Mesodermal cell (in vitro differentiated cells): Measurements from ENCODE around the gene LSAMP.

Source experiments
- H3K27ac ChIP-seq: 2 replicates; pipeline ENCODE4 v1.7.0; 2013; ENCODE audit warnings: mild to moderate bottlenecking, low read depth, low read length, moderate library complexity; ENCODE audit not compliant: severe bottlenecking
- H3K36me3 ChIP-seq: 2 replicates; pipeline ENCODE4 v1.7.1; 2013; ENCODE audit warnings: mild to moderate bottlenecking, low read length, moderate library complexity; ENCODE audit not compliant: control insufficient read depth, insufficient read depth
- H3K4me1 ChIP-seq: one replicate; pipeline ENCODE4 v1.7.1; 2013; ENCODE audit warnings: mild to moderate bottlenecking, low read length; ENCODE audit not compliant: insufficient read depth, control insufficient read depth, poor library complexity, severe bottlenecking
- H3K4me3 ChIP-seq: 2 replicates; pipeline ENCODE4 v1.7.0; 2013; ENCODE audit warnings: low read length, control low read depth, mild to moderate bottlenecking; ENCODE audit not compliant: insufficient read depth, poor library complexity, severe bottlenecking; ENCODE audit errors: extremely low read depth
- H3K9me3 ChIP-seq: 2 replicates; pipeline ENCODE4 v1.7.1; 2013; ENCODE audit warnings: mild to moderate bottlenecking, low read length, moderate library complexity; ENCODE audit not compliant: control insufficient read depth
- WGBS, 2 experiments: methylation state at CpG; one replicate each; pipeline ENCODE4 v1.1.5; 2013; ENCODE audit warnings: missing lambda C conversion rate in 2 of 2; ENCODE audit not compliant: insufficient coverage in 2 of 2; 5-methylcytosine and 5-hydroxymethylcytosine counted together

The LSAMP gene

GRCh38 chr3:116039651-116039985 is 405.7 kb downstream of the LSAMP start:
- Histone ChIP-seq H3K36me3 (no peaks in the 10 kb centered on the region), H3K4me1 (no peaks in the 10 kb centered on the region), H3K9me3 (no peaks in the 10 kb centered on the region), H3K27ac (no peak overlapping the region), H3K4me3 (no peak overlapping the region)
- 80 to 96% methylated on average over 2 to 4 of the region's 4 CpGs for WGBS, 2 experiments

- Histone ChIP-seq H3K4me1 (no peaks in the 10 kb centered on the region), H3K36me3 (no peaks in the 10 kb centered on the region), H3K4me3 (no peak overlapping the region), H3K9me3 (no peaks in the 10 kb centered on the region), H3K27ac (no peak overlapping the region)
- WGBS, 2 experiments: no CpG with 5 or more reads among the region's 1 CpG
These were observed 406.2 kb downstream of the LSAMP start for GRCh38 chr3:116038968-116039650.

- WGBS, 2 experiments: 83 to 100% methylated on average over 1 to 2 of the region's 5 CpGs
- Histone ChIP-seq H3K36me3 (no peaks in the 10 kb centered on the region), H3K4me1 (no peaks in the 10 kb centered on the region), H3K4me3 (no peak overlapping the region), H3K27ac (no peak overlapping the region), H3K9me3 (no peaks in the 10 kb centered on the region)
These were observed 407.1 kb downstream of the LSAMP start for GRCh38 chr3:116037954-116038911.

GRCh38 chr3:116035429-116035828 is 409.9 kb downstream of the LSAMP start:
- no peaks in the 10 kb centered on the region for H3K9me3 ChIP-seq
- WGBS, 2 experiments: 83 to 100% methylated on average over 1 to 2 of the region's 3 CpGs
- no peak overlapping the region for H3K4me3 ChIP-seq
- no peaks in the 10 kb centered on the region for H3K4me1 ChIP-seq
- H3K27ac ChIP-seq: no peak overlapping the region
- H3K36me3 ChIP-seq: no peaks in the 10 kb centered on the region

GRCh38 chr3:116034794-116035193 is 410.5 kb downstream of the LSAMP start:
- H3K4me3 ChIP-seq: no peak overlapping the region
- H3K36me3 ChIP-seq: no peaks in the 10 kb centered on the region
- H3K4me1 ChIP-seq: no peaks in the 10 kb centered on the region
- WGBS, 2 experiments: no CpG with 5 or more reads among the region's 1 CpG
- no peaks in the 10 kb centered on the region for H3K9me3 ChIP-seq
- H3K27ac ChIP-seq: no peak overlapping the region

GRCh38 chr3:116034086-116034485 is 411.2 kb downstream of the LSAMP start:
- no peaks in the 10 kb centered on the region for H3K9me3 ChIP-seq
- no peak overlapping the region for H3K27ac ChIP-seq
- H3K36me3 ChIP-seq: no peaks in the 10 kb centered on the region
- no peaks in the 10 kb centered on the region for H3K4me1 ChIP-seq
- 80 to 100% methylated on average over 1 of the region's 2 CpGs for WGBS, 2 experiments
- no peak overlapping the region for H3K4me3 ChIP-seq

GRCh38 chr3:116033516-116033915 is 411.8 kb downstream of the LSAMP start:
- Histone ChIP-seq H3K4me1 (no peaks in the 10 kb centered on the region), H3K36me3 (no peaks in the 10 kb centered on the region), H3K4me3 (no peak overlapping the region), H3K9me3 (no peaks in the 10 kb centered on the region), H3K27ac (no peak overlapping the region)
- WGBS, 2 experiments: 96 to 97% methylated on average over 3 to 8 of the region's 10 CpGs

GRCh38 chr3:116032176-116032575 is 413.1 kb downstream of the LSAMP start:
- Histone ChIP-seq H3K9me3 (no peaks in the 10 kb centered on the region), H3K27ac (no peak overlapping the region), H3K4me1 (no peaks in the 10 kb centered on the region), H3K36me3 (no peaks in the 10 kb centered on the region), H3K4me3 (no peak overlapping the region)
- 86% methylated on average over 1 of the region's 1 CpG; no CpG with 5 or more reads in 1 of the 2 experiments for WGBS, 2 experiments

- Histone ChIP-seq H3K4me1 (no peaks in the 10 kb centered on the region), H3K36me3 (no peaks in the 10 kb centered on the region), H3K9me3 (no peaks in the 10 kb centered on the region), H3K27ac (no peak overlapping the region), H3K4me3 (no peak overlapping the region)
- 86 to 89% methylated on average over 2 to 4 of the region's 5 CpGs for WGBS, 2 experiments
These were observed 415.0 kb downstream of the LSAMP start for GRCh38 chr3:116030131-116030850.

- 100% methylated on average over 1 of the region's 2 CpGs; no CpG with 5 or more reads in 1 of the 2 experiments for WGBS, 2 experiments
- no peak overlapping the region for H3K4me3 ChIP-seq
- H3K36me3 ChIP-seq: no peaks in the 10 kb centered on the region
These were observed 416.0 kb downstream of the LSAMP start for GRCh38 chr3:116029266-116029665.

More at GRCh38 chr3:116029266-116029665, 416.0 kb downstream of the LSAMP start:
- Histone ChIP-seq H3K9me3 (no peaks in the 10 kb centered on the region), H3K27ac (no peak overlapping the region), H3K4me1 (no peaks in the 10 kb centered on the region)
